Stimulated activated CD4-positive, alpha-beta T cell treated with anti-CD3 and anti-CD28 coated beads, Interleukin-15, amount 100 ng/mL, for 1 hour (primary cell): ENCODE data around the gene ABCG4.
"Not testable (repeated sequence)": the region's sequence is repeated elsewhere in the genome, so short reads cannot be mapped to it uniquely, and the experiment has no call there.

Experiments used
- DNase-seq, 2 donors: peaks; one replicate each; pipeline ENCODE4 v3.0.0-alpha.2; 2020; ENCODE audit warnings: low read depth in 1 of 2, low spot score in 1 of 2

The ABCG4 gene

GRCh38 chr11:119115484-119116234 is 33.2 kb upstream of the ABCG4 start:
- no peak for DNase-seq

GRCh38 chr11:119116235-119116594 is 32.6 kb upstream of the ABCG4 start:
- no peak for DNase-seq

GRCh38 chr11:119116601-119117000 is 32.3 kb upstream of the ABCG4 start:
- no peak for DNase-seq

GRCh38 chr11:119117004-119117706 is 31.7 kb upstream of the ABCG4 start:
- no peak for DNase-seq

GRCh38 chr11:119118227-119118626 is 30.6 kb upstream of the ABCG4 start:
- DNase-seq = no peak

- DNase-seq = no peak
Observed at GRCh38 chr11:119118946-119119345, 29.9 kb upstream of the ABCG4 start.

- no peak for DNase-seq
Observed at GRCh38 chr11:119120639-119121007, 28.2 kb upstream of the ABCG4 start.

- peak; percentile 99 to 100 for DNase-seq
Observed at GRCh38 chr11:119121008-119121810, 27.6 kb upstream of the ABCG4 start, which contains the start of gene HINFP. TSS of gene HINFP (plus strand) at chr11:119121580. CDS start at chr11:119126945, 5,365 bp downstream.

- no peak for DNase-seq
Observed at GRCh38 chr11:119121811-119122124, 27.1 kb upstream of the ABCG4 start.

- no peak for DNase-seq
Observed at GRCh38 chr11:119125821-119126220, 23.0 kb upstream of the ABCG4 start.

GRCh38 chr11:119126675-119127268 is 22.1 kb upstream of the ABCG4 start:
- no peak for DNase-seq

GRCh38 chr11:119130662-119131061 is 18.2 kb upstream of the ABCG4 start:
- DNase-seq = no peak

- no peak for DNase-seq
Observed at GRCh38 chr11:119134389-119134978, 14.4 kb upstream of the ABCG4 start.

- not testable (repeated sequence) for DNase-seq
Observed at GRCh38 chr11:119139276-119139675, 9.6 kb upstream of the ABCG4 start.

- DNase-seq = no peak
Observed at GRCh38 chr11:119144825-119145486, 3.9 kb upstream of the ABCG4 start.

GRCh38 chr11:119145551-119145950 is 3.3 kb upstream of the ABCG4 start:
- DNase-seq = no peak

- no peak for DNase-seq
Observed at GRCh38 chr11:119147604-119148333, 1.1 kb upstream of the ABCG4 start.

- DNase-seq = no peak
Observed at GRCh38 chr11:119148720-119149017, 183 bp upstream of the ABCG4 start.

- DNase-seq = no peak
Observed at GRCh38 chr11:119149786-119150275, 979 bp downstream of the ABCG4 start.

- DNase-seq = no peak
Observed at GRCh38 chr11:119152043-119152442, 3.2 kb downstream of the ABCG4 start.
